NCI-H748 (cell line): Measurements from ENCODE around the gene CXCR2.
"Not testable (repeated sequence)": the region's sequence is repeated elsewhere in the genome, so short reads cannot be mapped to it uniquely, and the experiment has no call there.

Source experiments
- DNase-seq: peaks from one replicate; lab custom pipeline; 2025; ENCODE audit not compliant: unreplicated experiment; lab: John Stamatoyannopoulos, UW

CXCR2 gene

GRCh38 chr2:218129458-218130135, 3.8 kb downstream of the CXCR2 start:
- no peak for DNase-seq

- DNase-seq = no peak
These were observed 4.5 kb downstream of the CXCR2 start for GRCh38 chr2:218130377-218130776.

GRCh38 chr2:218130822-218131221, 5.0 kb downstream of the CXCR2 start:
- no peak for DNase-seq

GRCh38 chr2:218137514-218137913, 11.7 kb downstream of the CXCR2 start:
- no peak for DNase-seq

- DNase-seq = no peak
These were observed 12.2 kb downstream of the CXCR2 start for GRCh38 chr2:218138047-218138446.

GRCh38 chr2:218145124-218145523, 19.3 kb downstream of the CXCR2 start:
- no peak for DNase-seq

- no peak for DNase-seq
These were observed 20.2 kb downstream of the CXCR2 start for GRCh38 chr2:218146056-218146455.

- DNase-seq = no peak
These were observed 23.3 kb downstream of the CXCR2 start for GRCh38 chr2:218149098-218149497.

- DNase-seq = no peak
These were observed 24.1 kb downstream of the CXCR2 start for GRCh38 chr2:218149848-218150440.

GRCh38 chr2:218152172-218152571, 26.3 kb downstream of the CXCR2 start:
- no peak for DNase-seq

GRCh38 chr2:218152777-218153176, 26.9 kb downstream of the CXCR2 start:
- DNase-seq = no peak

- no peak for DNase-seq
These were observed 30.2 kb downstream of the CXCR2 start for GRCh38 chr2:218155953-218156479.

GRCh38 chr2:218161644-218162043, 35.8 kb downstream of the CXCR2 start:
- no peak for DNase-seq

- no peak for DNase-seq
These were observed 37.0 kb downstream of the CXCR2 start for GRCh38 chr2:218162814-218163213.

- no peak for DNase-seq
These were observed 41.0 kb downstream of the CXCR2 start, which contains the start of gene CXCR1 for GRCh38 chr2:218166791-218167190. CXCR1 (minus strand) TSS chr2:218166962; CDS start chr2:218165211, 1,751 bp downstream.

GRCh38 chr2:218168016-218168415, 42.2 kb downstream of the CXCR2 start:
- DNase-seq = no peak

- peak; percentile 55 for DNase-seq
These were observed 43.0 kb downstream of the CXCR2 start for GRCh38 chr2:218168635-218169462.

GRCh38 chr2:218169757-218170546, 44.1 kb downstream of the CXCR2 start:
- no peak for DNase-seq

GRCh38 chr2:218171744-218172143, 45.9 kb downstream of the CXCR2 start:
- not testable (repeated sequence) for DNase-seq

GRCh38 chr2:218172845-218173244, 47.0 kb downstream of the CXCR2 start:
- no peak for DNase-seq

- DNase-seq = no peak
These were observed 54.0 kb downstream of the CXCR2 start for GRCh38 chr2:218179782-218180181.
